ENCODE measurements around the gene SORT1.
"Not testable (repeated sequence)": the region's sequence is repeated elsewhere in the genome, so short reads cannot be mapped to it uniquely, and the experiment has no call there.

SORT1 gene

GRCh38 chr1:109307274-109308021 is 90.3 kb downstream of the SORT1 start:
- Histone ChIP-seq H4K20me1 (ENCODE audit: low read depth, low read length) (no peaks in the 10 kb centered on the region), H3F3A (ENCODE audit: insufficient read depth) (no peaks in the 10 kb centered on the region), H3K4me3 (ENCODE audit: insufficient read depth, low read length, poor library complexity, severe bottlenecking) (no peak overlapping the region), H3K27ac (ENCODE audit: low read depth, low read length) (no peak overlapping the region), H3K79me2 (ENCODE audit: insufficient read depth, low read length) (no peaks in the 10 kb centered on the region), H3K4me2 (ENCODE audit: low read depth, low read length, poor library complexity, severe bottlenecking) (no peak overlapping the region), H3K27me3 (ENCODE audit: low read length) (no peaks in the 10 kb centered on the region), H2AFZ (ENCODE audit: low read depth, low read length, severe bottlenecking) (no peak overlapping the region), H3K36me3 (ENCODE audit: low read length) (no peaks in the 10 kb centered on the region), H3K9me2 (replicated peaks; ENCODE audit: insufficient read depth, low read length) (no peaks in the 10 kb centered on the region), H3K9ac (ENCODE audit: low read length) (no peak overlapping the region), H3K9me3 (ENCODE audit: insufficient read depth, low read length) (no peaks in the 10 kb centered on the region)
- TF ChIP-seq, protein P1, sequence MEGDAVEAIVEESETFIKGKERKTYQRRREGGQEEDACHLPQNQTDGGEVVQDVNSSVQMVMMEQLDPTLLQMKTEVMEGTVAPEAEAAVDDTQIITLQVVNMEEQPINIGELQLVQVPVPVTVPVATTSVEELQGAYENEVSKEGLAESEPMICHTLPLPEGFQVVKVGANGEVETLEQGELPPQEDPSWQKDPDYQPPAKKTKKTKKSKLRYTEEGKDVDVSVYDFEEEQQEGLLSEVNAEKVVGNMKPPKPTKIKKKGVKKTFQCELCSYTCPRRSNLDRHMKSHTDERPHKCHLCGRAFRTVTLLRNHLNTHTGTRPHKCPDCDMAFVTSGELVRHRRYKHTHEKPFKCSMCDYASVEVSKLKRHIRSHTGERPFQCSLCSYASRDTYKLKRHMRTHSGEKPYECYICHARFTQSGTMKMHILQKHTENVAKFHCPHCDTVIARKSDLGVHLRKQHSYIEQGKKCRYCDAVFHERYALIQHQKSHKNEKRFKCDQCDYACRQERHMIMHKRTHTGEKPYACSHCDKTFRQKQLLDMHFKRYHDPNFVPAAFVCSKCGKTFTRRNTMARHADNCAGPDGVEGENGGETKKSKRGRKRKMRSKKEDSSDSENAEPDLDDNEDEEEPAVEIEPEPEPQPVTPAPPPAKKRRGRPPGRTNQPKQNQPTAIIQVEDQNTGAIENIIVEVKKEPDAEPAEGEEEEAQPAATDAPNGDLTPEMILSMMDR (IDR thresholded peaks at IDR 0.05; ENCODE audit: insufficient read depth, low read length, poor library complexity, severe bottlenecking) = no peak
- no peak for TF ChIP-seq EZH2phosphoT487 (conservative IDR thresholded peaks at IDR 0.05; ENCODE audit: low read length)

DNA sequence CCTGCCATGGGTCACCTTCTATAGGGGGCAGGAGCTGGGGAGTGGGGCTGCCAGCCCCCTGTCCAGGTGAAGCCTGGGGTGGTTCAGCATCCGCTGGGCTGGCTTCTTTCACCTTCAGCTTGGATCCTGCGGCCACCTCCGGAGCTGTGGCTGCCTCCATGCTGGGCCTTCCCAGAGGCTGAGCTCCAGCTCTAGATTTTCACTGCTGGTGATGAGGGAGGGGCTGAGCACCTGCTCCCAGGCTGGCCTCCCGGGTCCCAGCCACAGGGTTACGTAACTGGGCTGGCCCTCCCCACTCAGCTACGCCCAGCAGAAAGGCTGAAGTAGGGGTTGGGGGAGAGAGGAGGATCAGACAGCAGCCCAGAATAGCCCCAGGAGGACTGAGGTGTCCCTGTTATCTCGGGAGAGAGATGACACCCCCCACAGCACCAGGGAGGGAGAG is 90.9 kb downstream of the SORT1 start, which contains the start of gene MYBPHL:
Gene MYBPHL, minus strand, starts transcription at position 180 of the 442 bp plus-strand sequence. Its CDS starts 20 bp downstream, at position 160.
- Histone ChIP-seq H3K9me3 (ENCODE audit: insufficient read depth, low read length) (no peaks in the 10 kb centered on the region), H3K4me2 (ENCODE audit: low read depth, low read length, poor library complexity, severe bottlenecking) (no peak within 1 kb of the TSS), H3K36me3 (ENCODE audit: low read length) (no peaks in the 10 kb centered on the region), H3F3A (ENCODE audit: insufficient read depth) (no peaks in the 10 kb centered on the region), H4K20me1 (ENCODE audit: low read depth, low read length) (no peaks in the 10 kb centered on the region), H3K27me3 (ENCODE audit: low read length) (no peaks in the 10 kb centered on the region), H3K4me3 (ENCODE audit: insufficient read depth, low read length, poor library complexity, severe bottlenecking) (no peak within 1 kb of the TSS), H3K9ac (ENCODE audit: low read length) (no peak within 1 kb of the TSS), H3K9me2 (replicated peaks; ENCODE audit: insufficient read depth, low read length) (no peaks in the 10 kb centered on the region), H3K79me2 (ENCODE audit: insufficient read depth, low read length) (no peaks in the 10 kb centered on the region), H3K27ac (ENCODE audit: low read depth, low read length) (no peak within 1 kb of the TSS), H2AFZ (ENCODE audit: low read depth, low read length, severe bottlenecking) (no peak within 1 kb of the TSS)
- TF ChIP-seq, protein P1 (IDR thresholded peaks at IDR 0.05; ENCODE audit: insufficient read depth, low read length, poor library complexity, severe bottlenecking) = no peak
- no peak for TF ChIP-seq EZH2phosphoT487 (conservative IDR thresholded peaks at IDR 0.05; ENCODE audit: low read length)

GRCh38 chr1:109305991-109306390 is 91.7 kb downstream of the SORT1 start:
- H3K9me3 ChIP-seq (ENCODE audit: insufficient read depth, low read length); H3F3A ChIP-seq (ENCODE audit: insufficient read depth); H2AFZ ChIP-seq (ENCODE audit: low read depth, low read length, severe bottlenecking); H3K9me2 ChIP-seq (replicated peaks; ENCODE audit: insufficient read depth, low read length); H3K4me2 ChIP-seq (ENCODE audit: low read depth, low read length, poor library complexity, severe bottlenecking); H3K79me2 ChIP-seq (ENCODE audit: insufficient read depth, low read length); H3K27ac ChIP-seq (ENCODE audit: low read depth, low read length); H4K20me1 ChIP-seq (ENCODE audit: low read depth, low read length); H3K4me3 ChIP-seq (ENCODE audit: insufficient read depth, low read length, poor library complexity, severe bottlenecking); H3K27me3 ChIP-seq (ENCODE audit: low read length); H3K9ac ChIP-seq (ENCODE audit: low read length); H3K36me3 ChIP-seq (ENCODE audit: low read length): not testable (repeated sequence)

DNA sequence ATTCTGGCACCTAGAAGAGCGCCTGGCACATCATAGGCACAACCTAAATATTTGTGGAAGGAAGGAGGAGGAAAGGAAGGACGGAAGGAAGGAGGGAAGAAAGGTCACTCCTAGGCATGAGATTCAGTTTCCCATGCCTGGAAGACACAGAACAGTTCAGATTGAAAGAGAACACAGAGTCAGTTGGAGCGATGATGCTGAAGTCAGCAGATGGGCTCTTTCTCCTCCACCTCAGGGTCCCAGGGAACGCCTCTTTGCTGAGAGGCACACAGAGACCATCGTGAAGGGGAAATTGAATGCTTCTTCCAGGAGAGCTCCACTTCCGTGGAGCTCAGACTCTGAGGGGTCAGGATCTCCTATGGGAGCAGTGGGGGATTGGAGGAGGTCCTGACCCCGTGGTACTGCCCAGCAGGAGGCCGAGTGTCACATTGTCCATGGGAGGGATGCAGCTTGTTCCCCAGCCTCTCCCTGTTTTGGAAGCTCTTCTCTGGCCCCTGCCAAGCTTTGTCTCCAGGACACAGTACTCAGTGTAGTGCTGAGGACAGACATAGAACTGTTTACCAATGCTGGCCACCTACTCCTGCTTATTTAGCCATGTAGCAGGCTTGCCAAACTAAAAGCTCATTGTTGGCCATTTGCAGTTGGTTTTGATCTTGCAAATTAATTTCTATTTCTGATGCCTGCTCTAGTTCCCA is 93.3 kb downstream of the SORT1 start:
- H3K27ac ChIP-seq (ENCODE audit: low read depth, low read length) = no peak overlapping the region
- no peaks in the 10 kb centered on the region for H3K36me3 ChIP-seq (ENCODE audit: low read length)
- H3K79me2 ChIP-seq (ENCODE audit: insufficient read depth, low read length) = no peaks in the 10 kb centered on the region
- no peak overlapping the region for H3K9ac ChIP-seq (ENCODE audit: low read length)
- no peak overlapping the region for H3K4me2 ChIP-seq (ENCODE audit: low read depth, low read length, poor library complexity, severe bottlenecking)
- no peak overlapping the region for H3K4me3 ChIP-seq (ENCODE audit: insufficient read depth, low read length, poor library complexity, severe bottlenecking)
- H3K9me2 ChIP-seq (replicated peaks; ENCODE audit: insufficient read depth, low read length) = no peaks in the 10 kb centered on the region
- H2AFZ ChIP-seq (ENCODE audit: low read depth, low read length, severe bottlenecking) = no peak overlapping the region
- no peak for TF ChIP-seq EZH2phosphoT487 (conservative IDR thresholded peaks at IDR 0.05; ENCODE audit: low read length)
- TF ChIP-seq, protein P1 (IDR thresholded peaks at IDR 0.05; ENCODE audit: insufficient read depth, low read length, poor library complexity, severe bottlenecking) = no peak
- H3K27me3 ChIP-seq (ENCODE audit: low read length) = no peaks in the 10 kb centered on the region
- no peaks in the 10 kb centered on the region for H3F3A ChIP-seq (ENCODE audit: insufficient read depth)
- no peaks in the 10 kb centered on the region for H4K20me1 ChIP-seq (ENCODE audit: low read depth, low read length)
- no peaks in the 10 kb centered on the region for H3K9me3 ChIP-seq (ENCODE audit: insufficient read depth, low read length)

Measured in SU-DHL-6 (cell line).